Measurements from ENCODE around the gene ZSCAN18.

The ZSCAN18 gene

DNA sequence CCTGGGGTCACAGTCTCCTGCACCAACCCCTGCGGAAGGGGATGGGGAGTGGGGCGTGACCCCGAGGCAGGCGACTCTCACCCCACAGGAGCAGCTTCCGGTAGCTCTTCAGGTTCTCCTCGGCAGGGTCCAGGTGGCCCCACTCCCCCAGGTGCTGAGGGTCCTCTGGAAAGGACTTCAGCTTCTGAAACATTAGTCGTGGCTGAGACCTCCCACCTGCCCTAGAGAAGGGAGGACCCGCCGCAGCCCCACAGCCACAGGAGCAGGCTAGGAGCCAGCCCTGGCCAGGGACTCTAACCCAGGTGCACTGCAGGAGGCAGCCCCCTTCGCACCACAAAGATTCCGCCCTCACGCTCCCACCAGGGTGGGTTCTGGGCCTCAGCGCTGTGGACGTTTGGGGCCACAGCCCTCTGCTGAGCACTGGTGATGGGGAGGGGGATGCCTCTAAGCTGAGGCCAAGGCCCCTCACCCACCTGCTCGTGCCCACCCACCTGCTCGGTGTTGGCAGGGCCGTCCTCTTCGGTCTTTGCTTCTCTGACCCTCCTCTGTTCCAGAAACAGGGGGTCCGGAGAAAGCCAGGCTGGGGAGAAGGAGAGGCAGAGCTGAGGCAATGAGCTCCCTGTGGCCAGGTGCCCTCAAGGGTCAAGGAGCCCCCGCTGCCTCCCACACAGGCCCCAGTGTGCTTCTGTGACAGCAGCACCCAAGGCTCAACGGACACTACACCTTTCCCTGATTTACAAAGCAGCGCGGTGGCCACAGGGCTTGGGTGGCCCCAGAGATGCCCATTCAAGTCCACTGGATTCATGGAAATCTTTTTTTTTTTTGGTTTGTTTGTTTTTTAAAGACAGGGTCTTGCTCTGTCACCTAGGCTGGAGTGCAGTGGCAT lies 11.0 kb downstream of the ZSCAN18 start:
- no peak for DNase-seq

DNA sequence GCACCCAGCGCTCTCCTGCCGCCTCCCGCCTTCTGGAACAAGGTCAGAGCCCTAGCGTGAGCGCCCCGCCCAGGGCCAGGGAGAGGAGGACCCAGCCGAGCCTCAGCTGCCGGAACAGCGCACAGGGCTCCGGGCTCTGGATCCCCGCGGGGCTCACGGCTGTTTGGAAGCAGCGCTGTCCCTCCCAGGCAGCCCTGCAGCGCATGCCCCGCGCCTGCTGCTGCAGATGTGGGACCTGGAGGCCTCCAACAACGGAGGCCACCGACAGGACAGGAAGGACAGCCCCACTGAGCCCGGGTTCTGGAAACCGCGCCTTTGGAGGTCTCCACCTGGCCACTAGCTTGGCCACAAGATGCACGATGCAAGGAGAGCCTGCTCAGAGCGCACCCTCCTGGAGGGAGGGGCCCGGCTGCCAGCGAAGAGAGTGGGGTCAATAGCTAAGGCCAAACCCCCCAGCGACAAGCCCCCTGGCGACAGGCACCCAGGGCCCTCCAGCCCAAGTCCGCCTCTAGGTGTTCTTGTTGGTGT lies 12.6 kb downstream of the ZSCAN18 start:
- no peak for DNase-seq

DNA sequence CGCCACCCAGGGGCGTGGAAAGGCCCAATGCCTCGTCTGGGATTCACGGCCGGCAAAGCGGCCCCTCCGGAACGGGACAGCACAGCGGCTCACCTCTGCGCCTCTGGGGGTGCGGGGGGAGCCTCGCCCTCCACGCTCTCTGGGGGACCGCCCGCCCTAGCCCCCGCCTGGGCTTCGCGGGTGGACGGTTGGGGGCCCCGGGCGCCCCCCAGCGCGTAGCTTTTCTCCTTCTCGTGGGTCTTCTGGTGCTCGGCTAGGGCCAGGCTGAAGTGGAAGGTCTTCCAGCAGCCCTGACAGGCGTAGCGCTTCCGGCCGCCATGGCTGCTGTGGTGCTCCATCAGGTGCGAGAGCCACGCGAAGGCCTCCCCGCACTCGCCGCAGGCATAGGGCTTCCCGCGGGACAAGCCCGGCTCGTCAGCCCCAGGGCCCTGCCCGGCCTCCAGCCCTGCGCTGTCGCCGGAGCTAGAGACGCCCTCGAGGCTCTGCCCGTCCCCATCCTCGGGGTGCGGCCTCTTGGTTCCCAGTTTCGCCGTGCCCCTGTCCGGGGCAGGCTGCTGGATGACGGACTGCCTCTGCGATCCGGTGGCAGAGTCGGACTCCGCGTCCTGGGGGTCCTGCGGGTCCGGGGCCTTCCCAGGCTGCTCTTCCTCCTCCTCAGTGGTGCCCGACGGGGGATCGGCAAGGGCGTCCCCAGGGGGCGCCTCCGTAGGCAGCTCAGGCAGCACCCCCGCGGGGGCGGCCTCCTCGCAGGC lies 13.3 kb downstream of the ZSCAN18 start:
- DNase-seq: no peak

DNA sequence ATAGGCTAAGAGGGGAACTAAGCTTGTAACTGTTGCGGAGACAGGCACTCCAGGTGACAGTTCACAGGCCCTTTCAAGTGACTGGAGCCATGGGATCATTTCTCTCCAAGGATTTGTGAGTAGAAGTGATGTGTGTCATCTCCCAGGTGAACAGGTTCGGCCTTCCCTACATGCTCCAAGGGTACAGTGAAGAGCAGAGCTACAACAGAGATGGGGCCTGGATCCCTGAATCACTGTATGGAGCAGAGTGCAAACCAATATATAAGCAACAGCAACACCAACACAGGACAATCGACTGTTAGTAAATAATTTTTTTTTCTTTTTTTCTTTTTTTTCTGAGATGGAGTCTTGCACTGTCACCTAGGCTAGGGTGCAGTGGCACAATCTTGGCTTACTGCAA lies 15.0 kb downstream of the ZSCAN18 start:
- DNase-seq: no peak

DNA sequence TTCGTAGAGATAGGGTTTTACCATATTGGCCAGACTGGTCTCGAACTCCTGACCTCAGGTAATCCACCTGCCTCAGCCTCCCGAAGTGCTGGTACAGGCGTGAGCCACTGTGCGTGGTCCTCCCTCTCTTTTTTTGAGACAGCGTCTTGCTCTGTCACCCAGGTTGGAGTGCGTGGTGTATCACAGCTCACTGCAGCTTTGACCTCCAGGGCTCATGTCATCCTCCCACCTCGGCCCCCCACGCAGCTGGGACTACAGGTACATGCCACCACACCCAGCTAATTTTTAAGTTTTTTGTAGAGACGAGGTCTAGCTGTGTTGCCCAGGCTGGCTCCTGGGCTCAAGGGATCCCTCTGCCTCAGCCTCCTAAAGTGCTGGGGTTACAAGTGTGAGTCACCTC lies 18.2 kb downstream of the ZSCAN18 start:
- no peak for DNase-seq

DNA sequence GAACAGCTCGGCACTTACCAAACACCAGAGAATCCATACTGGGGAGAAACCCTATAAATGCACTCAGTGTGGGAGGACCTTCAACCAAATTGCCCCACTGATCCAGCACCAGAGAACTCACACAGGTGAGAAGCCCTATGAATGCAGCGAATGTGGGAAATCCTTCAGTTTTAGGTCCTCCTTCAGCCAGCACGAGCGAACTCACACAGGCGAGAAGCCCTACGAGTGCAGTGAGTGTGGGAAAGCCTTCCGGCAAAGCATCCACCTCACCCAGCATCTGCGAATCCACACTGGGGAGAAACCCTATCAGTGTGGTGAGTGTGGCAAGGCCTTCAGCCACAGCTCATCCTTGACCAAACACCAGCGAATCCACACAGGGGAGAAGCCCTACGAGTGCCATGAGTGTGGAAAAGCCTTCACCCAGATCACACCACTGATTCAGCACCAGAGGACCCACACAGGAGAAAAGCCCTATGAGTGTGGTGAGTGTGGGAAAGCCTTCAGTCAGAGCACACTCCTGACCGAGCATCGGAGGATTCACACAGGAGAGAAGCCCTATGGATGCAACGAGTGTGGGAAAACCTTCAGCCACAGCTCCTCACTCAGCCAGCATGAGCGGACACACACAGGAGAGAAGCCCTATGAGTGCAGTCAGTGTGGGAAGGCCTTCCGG lies 30.7 kb downstream of the ZSCAN18 start:
- DNase-seq: no peak

DNA sequence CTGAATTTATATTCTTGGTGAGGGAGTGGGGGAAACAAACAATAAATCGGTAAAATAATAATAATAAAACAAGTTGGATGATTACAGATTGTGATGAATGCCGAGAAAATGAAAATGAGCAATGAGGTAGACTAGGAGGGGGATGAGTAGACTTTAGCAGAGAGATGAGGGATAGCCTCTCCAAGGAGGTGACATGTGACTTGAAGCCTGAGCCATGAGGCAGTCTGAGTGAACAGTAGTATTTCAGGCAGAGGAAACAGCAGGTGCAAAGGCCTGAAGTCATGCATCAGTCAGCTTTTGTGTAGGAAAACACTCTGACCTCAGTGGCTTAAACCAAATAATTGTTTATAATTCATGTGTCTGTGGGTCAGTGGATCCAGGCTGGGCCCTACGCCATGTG lies 34.3 kb downstream of the ZSCAN18 start:
- DNase-seq: no peak

DNA sequence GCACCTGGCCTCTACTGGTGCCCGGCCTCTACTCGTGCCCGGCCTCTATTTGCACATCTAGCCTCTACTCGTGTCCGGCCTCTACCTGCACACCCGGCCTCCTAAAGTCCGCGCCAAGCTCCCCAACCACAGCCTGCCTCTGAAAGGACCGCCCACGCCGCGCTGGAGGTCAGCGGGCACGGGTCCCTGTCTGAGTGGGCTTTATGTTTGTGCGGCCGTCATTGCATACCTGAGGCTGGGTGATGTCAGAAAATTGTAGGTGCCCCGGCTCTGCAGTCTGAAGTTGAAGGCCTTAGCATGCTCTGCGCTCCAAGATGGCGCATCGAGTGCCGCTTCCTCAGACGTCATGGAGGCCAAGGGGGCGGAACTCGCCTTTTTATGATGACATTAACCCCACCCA lies 37.8 kb downstream of the ZSCAN18 start:
- DNase-seq: no peak

DNA sequence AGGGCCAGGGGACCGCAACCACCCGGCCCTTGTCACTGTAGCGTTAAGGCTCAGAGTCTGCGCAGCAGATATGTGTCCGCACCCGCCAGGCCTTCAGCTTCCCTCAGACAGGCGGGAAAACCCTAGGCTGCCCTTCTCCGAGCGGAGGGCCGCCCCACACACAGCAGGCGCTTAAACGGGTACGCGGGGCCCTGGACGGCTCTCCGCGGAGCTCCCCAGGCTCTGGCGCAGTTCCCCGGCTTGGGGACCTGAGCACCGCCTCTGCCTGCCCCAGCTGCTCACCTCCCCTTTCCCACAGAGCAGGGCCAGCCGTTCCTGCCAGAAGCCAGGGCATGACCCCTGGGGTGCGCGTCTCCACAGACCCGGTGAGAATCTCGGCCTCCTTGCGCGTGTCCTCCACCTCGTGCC lies 38.4 kb downstream of the ZSCAN18 start:
- DNase-seq: no peak

DNA sequence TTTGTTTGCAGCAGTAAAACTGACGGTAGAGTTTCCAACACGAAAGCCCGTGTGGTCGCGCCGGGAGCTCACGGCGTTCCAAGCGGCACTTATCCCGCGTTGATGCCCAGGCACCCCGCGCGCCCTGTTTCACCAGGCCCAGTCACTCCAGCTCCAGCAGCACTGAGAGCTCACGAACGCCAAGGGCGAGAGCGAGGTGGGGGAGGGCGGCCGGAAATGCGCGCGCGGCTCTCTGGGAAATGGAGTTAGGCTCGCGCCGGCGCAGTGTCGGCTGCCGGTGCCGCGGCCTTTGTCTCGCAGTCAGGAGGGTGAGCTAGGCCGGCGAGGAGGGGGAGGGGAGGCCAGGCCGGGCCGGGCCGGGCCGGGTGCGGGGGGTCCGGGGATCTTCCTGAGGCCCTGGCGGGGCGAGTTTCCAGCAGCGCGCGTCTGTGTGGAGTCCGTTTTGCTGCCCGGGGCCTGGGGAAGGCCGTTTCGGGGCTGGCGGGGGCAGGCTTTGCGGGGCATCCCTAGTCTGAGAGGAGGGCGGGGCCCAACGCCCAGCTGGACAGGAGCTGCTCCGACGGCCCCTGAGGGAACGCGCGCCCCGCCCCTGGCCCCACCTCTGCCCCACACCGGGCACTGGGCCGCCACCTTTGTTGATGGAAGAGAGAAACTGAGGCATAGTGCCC lies 38.9 kb downstream of the ZSCAN18 start, which contains the start of gene ZNF135:
Gene ZNF135, plus strand, starts transcription at position 280 of the 668 bp plus-strand sequence. CDS start 721 bp downstream, outside the sequence.
- DNase-seq: peak; percentile 29

DNA sequence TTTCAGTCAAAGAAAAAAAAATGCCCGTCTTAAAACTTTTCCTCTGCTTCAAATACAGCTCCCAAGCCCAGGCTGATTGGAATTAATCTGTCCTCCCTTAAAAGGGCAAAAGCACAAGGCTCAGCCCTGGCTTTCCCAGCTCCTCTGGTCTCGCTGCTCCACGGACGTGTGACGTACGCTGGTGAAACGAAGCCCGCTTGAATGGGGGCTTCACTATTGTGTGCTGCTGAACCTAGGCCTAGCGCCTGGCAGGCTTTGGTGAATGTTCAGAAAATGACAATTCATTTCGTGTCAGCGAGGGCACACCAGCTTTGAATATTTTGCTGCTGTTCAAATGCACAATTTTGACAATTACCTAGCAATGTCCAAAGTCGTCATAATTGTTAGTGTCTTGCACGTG lies 39.6 kb downstream of the ZSCAN18 start:
- DNase-seq: no peak

DNA sequence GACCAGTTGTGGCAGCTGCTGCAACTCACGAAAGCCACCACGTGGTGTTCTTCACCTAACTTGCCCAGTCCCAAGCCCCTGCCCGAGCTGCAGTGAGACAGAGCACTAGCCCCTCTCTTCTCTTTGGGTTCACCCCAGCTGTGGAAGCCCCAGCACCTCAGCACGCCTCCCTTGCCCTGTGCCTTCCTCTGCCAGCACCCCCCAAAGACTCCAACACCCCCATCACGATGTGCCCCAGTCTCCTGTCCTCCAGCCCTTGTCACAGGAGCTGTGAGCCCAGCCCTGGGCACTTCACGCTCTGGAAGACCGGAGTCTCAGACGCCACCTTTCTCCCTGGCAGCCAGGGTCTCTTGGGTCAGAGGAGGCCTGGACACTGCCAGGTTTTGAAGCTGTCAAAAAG lies 41.2 kb downstream of the ZSCAN18 start:
- no peak for DNase-seq

DNA sequence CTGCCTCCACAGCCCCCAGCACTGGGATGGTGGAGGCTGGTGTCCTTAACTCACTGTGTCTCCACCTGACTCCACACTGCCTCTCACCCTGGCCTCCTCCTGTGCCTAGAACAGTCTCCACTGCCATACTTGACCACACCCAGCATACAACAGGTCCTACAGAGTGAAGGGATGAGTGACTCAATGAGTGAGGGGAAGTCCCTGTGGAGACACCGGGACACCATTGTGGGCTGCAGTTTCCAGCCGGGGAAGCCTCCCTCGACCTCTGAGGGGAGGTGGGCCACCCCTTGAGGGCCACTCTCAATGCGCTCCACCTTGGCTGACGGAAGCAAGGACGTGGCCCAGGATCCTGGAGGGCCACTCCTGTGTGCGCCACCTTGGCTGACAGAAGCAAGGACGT lies 41.8 kb downstream of the ZSCAN18 start:
- no peak for DNase-seq

DNA sequence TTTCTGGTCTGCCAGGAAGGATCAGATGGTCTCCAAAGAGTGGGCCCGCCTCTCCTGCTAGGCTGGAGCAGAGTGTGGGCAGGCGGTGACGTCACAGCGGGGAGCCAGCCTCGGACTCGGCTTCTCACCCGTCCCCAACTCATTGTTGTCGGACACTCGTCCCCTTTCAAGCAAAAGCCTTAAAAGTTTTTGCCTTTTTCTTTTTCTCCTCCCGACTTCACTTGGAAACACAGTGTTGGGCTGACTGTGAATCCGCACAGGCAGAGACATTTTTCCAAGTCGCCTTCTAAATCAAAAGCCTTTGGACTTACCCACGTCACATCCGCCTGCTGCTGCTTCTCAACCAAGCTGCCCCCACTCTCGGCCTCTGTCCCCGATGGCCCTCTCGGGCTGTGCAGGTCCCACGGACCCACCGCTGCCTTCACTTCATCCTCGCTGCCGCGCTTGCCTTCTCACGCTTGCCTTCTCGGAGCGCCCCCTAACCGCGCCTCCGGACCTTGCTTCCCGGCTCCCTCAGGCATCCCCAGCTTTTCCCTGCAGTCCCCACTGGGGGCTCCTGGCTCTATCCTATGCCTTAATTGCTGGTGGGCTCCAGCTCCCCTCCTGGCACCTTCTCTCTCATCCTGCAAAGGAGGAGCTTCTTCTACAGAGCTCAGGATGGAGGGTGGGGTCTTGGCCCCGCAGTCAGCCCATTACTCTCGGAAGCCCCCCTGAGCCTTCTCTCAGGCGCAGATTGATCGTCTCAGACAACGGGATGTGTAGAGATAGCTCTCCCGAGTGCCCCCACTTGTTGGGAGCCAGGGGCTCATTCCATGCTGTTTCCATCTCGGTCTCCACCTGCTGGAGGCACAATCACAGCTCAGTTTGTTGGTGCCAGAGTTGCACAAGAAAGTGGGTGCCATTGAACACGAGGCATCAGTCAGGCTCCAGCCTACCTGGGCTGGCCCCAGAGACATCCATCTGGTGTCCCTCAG lies 42.8 kb downstream of the ZSCAN18 start:
- no peak for DNase-seq

DNA sequence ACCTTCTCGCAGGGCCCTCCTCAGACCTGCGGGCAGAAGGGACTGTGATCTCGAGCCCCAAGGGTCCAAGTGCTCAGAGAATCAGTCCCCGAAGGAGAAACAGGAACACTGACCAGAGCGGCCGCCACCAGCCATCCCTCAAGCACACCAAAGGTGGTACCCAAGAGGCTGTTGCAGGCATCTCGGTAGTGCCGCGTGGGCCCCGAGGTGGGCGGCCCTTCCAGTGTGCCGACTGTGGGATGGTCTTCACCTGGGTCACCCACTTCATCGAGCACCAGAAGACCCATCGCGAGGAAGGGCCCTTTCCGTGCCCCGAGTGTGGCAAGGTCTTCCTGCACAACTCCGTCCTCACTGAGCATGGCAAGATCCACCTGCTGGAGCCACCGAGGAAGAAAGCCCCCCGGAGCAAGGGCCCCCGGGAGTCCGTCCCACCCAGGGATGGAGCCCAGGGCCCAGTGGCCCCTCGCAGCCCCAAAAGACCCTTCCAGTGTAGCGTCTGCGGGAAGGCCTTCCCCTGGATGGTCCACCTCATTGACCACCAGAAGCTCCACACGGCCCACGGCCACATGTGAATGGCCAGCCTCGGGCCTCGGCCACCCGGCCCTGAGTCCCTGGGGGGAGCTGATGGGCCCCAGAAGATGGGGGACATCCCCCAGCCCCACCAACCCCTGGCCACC lies 44.4 kb downstream of the ZSCAN18 start:
- DNase-seq: no peak

DNA sequence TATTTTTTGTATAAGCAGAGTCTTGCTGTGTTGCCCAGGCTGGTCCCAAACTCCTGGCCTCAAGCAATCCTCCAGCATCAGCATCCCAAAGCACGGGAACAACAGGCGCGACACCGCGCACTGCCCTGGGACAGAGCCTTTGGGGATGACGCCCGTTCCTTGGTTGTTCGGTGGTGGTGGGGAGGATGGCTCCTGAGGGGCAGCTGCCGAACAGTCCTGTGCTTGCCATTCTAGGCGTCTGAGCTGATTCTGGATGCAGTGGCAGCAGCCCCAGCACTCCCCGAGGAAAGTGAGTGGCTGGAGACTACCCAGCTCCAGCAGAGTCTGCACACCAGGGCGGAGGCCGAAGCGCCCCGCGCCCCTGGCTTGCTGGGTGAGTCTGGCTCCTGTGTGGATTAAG lies 45.8 kb downstream of the ZSCAN18 start:
- no peak for DNase-seq

DNA sequence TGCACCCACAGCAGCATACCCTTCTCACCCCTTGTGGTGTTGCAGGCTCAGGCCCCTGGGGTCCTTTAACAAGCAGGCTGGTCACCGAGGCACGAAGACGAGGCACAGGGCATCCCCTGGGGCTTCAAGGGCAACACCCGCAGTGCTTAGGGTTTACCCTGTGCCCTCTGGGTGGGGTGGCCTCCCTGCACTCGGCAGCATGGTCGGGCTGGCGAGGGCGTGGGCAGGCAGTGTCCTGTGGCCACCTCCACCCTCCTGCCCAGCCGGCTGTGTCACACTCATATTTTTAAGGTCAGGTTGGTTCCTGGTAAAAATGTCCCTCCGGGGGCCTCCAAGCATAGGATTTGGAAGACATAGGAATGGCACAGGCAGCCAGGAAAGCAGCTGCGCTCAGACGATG lies 50.4 kb downstream of the ZSCAN18 start:
- DNase-seq: no peak

DNA sequence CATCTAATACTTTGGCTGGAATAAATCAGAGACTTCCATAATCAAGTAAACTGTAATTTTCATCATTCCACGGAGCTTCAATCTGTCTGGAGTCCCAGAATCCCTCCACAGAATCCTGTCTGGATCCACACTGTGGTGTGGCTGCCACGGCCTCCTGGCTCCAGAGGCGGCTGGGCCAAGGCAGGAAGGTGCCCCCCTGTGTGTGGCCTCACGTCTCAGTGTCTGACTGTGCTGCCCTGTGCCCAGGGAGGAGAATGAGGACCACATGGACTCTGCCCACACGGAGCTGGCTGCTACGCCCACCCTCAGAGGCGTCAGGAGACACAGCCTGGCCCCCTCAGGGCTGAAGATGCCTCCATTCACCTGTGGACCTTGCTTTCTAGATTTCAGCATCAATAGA lies 51.2 kb downstream of the ZSCAN18 start:
- DNase-seq: no peak

DNA sequence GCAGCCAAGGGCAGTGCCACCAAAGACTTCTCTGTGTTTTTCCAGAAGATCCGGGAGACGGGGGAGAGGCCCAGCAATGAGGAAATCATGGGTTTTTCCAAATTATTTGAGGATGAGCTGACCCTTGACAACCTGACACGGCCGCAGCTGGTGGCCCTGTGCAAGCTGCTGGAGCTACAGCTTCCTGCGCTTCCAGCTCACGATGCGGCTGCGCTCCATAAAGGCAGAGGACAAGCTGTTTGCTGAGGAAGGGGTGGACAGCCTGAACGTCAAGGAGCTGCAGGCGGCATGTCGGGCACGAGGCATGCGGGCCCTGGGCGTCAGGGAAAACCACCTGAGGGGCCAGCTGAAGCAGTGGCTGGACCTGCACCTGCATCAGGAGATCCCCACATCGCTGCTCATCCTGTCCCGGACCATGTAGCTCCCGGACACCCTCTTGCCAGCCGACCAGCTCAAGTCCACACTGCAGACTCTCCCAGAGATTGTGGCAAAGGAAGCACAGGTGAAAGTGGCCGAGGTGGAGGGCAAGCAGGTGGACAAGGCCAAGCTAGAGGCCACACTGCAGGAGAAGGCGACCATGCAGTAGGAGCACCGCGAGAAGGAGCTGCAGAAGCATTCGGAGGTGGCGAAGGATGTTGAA lies 52.5 kb downstream of the ZSCAN18 start:
- no peak for DNase-seq

DNA sequence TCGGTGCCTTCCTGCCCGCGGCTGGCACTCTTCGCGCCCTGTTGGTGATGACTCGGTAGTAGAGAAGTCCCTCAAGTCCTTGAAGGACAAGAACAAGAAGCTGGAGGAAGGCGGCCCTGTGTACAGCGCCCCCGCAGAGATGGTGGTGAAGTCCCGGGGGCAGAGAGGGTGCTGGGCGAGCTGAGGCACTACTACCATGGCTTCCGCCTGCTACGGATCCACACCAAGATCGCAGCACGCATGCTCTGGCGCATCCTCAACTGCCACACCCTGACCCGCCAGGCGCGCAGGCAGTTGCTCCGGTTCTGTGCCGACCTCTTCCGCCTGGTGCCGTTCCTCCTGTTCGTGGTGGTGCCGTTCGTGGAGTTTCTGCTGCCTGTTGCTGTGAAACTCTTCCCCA lies 53.1 kb downstream of the ZSCAN18 start:
- DNase-seq: no peak

Data from NCI-H510A (cell line).